ENCODE measurements around the gene ACTR3. TPM values are rescaled to one million over a fixed set of nuclear protein-coding genes. Genes with fewer than 3 reads are reported as not detected.

ACTR3 gene
- total RNA-seq, 1 experiment from 2014 or later, result 340 TPM

GRCh38 chr2:113877711-113878598 lies 11.9 kb upstream of the ACTR3 start:
- Mint-ChIP-seq H3K36me3 (ENCODE audit: insufficient read depth, unreplicated experiment) (peaks cover 15% of the 10 kb centered on the region), H3K27ac (ENCODE audit: unreplicated experiment) (peak overlapping the region; percentile 53), H3K9me3 (ENCODE audit: unreplicated experiment) (peaks cover 10% of the 10 kb centered on the region), H3K4me3 (ENCODE audit: unreplicated experiment) (peak overlapping the region; percentile 50), H3K4me1 (ENCODE audit: low read depth, unreplicated experiment) (peaks cover 34% of the 10 kb centered on the region), H3K27me3 (ENCODE audit: insufficient read depth, unreplicated experiment) (no peaks in the 10 kb centered on the region)
- no peaks in the 10 kb centered on the region for H3K9me3 ChIP-seq
- TF ChIP-seq CTCF (IDR thresholded peaks at IDR 0.05; ENCODE audit: insufficient read depth in 1 of 2, low read depth in 1 of 2, low read length in 1 of 2, severe bottlenecking in 1 of 2, unreplicated experiment in 1 of 2), result no peak
- peaks cover 26% of the 10 kb centered on the region for H3K4me1 ChIP-seq
- H3K36me3 ChIP-seq (ENCODE audit: control insufficient read depth, insufficient read depth, low read length), result no peaks in the 10 kb centered on the region
- ChIA-PET CTCF (interaction anchor here (1.2 kb wide), 1 partner anchor 673 kb away, joined by 3 read pairs; no protein-coding TSS in a partner anchor), POLR2A (interaction anchor here (0.6 to 0.9 kb wide), 2 partner anchors 20 to 121 kb away, joined by 4 to 22 read pairs; partner anchors contain the start of gene SLC35F5)
- H3K4me3 ChIP-seq (ENCODE audit: low read depth, low read length), result no peak overlapping the region
- peak in 1 of 2 experiments; percentile 25 for DNase-seq
- BruUV-seq (replicated peaks), result no TSS peak
- intact Hi-C loops (cut with micrococcal nuclease; ENCODE audit: unreplicated experiment), result loop anchor here (1.0 to 2.0 kb wide), 2 partner anchors 11 to 51 kb away; no protein-coding TSS in a partner anchor
- H3K27me3 ChIP-seq (replicated peaks; ENCODE audit: control insufficient read depth, insufficient read depth, low read length), result no peaks in the 10 kb centered on the region

GRCh38 chr2:113878743-113879142 lies 11.1 kb upstream of the ACTR3 start:
- Mint-ChIP-seq H3K4me3 (ENCODE audit: unreplicated experiment) (no peak overlapping the region), H3K36me3 (ENCODE audit: insufficient read depth, unreplicated experiment) (peaks cover 15% of the 10 kb centered on the region), H3K27ac (ENCODE audit: unreplicated experiment) (peak overlapping the region; percentile 53), H3K4me1 (ENCODE audit: low read depth, unreplicated experiment) (peaks cover 34% of the 10 kb centered on the region), H3K27me3 (ENCODE audit: insufficient read depth, unreplicated experiment) (no peaks in the 10 kb centered on the region), H3K9me3 (ENCODE audit: unreplicated experiment) (peaks cover 7% of the 10 kb centered on the region)
- no peak for TF ChIP-seq CTCF (IDR thresholded peaks at IDR 0.05; ENCODE audit: insufficient read depth in 1 of 2, low read depth in 1 of 2, low read length in 1 of 2, severe bottlenecking in 1 of 2, unreplicated experiment in 1 of 2)
- no peaks in the 10 kb centered on the region for H3K9me3 ChIP-seq
- BruUV-seq (replicated peaks), result no TSS peak
- no peaks in the 10 kb centered on the region for H3K27me3 ChIP-seq (replicated peaks; ENCODE audit: control insufficient read depth, insufficient read depth, low read length)
- H3K36me3 ChIP-seq (ENCODE audit: control insufficient read depth, insufficient read depth, low read length), result no peaks in the 10 kb centered on the region
- intact Hi-C loops (cut with micrococcal nuclease; ENCODE audit: unreplicated experiment), result loop anchor here (2.0 kb wide), 1 partner anchor 52 kb away; no protein-coding TSS in a partner anchor
- DNase-seq, result no peak
- H3K4me3 ChIP-seq (ENCODE audit: low read depth, low read length), result no peak overlapping the region
- ChIA-PET CTCF (interaction anchor here (1.2 kb wide), 1 partner anchor 672 kb away, joined by 3 read pairs; no protein-coding TSS in a partner anchor), POLR2A (no interaction called here)
- H3K4me1 ChIP-seq, result peaks cover 26% of the 10 kb centered on the region

GRCh38 chr2:113879457-113879856 lies 10.4 kb upstream of the ACTR3 start:
- H3K27me3 ChIP-seq (replicated peaks; ENCODE audit: control insufficient read depth, insufficient read depth, low read length), result no peaks in the 10 kb centered on the region
- Mint-ChIP-seq H3K4me3 (ENCODE audit: unreplicated experiment) (no peak overlapping the region), H3K9me3 (ENCODE audit: unreplicated experiment) (no peaks in the 10 kb centered on the region), H3K27ac (ENCODE audit: unreplicated experiment) (no peak overlapping the region), H3K36me3 (ENCODE audit: insufficient read depth, unreplicated experiment) (peaks cover 15% of the 10 kb centered on the region), H3K4me1 (ENCODE audit: low read depth, unreplicated experiment) (peaks cover 28% of the 10 kb centered on the region), H3K27me3 (ENCODE audit: insufficient read depth, unreplicated experiment) (no peaks in the 10 kb centered on the region)
- ChIA-PET POLR2A (no interaction called here), CTCF (interaction anchor here (1.2 kb wide), 1 partner anchor 672 kb away, joined by 3 read pairs; no protein-coding TSS in a partner anchor)
- intact Hi-C loops (cut with micrococcal nuclease; ENCODE audit: unreplicated experiment), result loop anchor here (2.0 kb wide), 1 partner anchor 53 kb away; no protein-coding TSS in a partner anchor
- TF ChIP-seq CTCF (IDR thresholded peaks at IDR 0.05; ENCODE audit: insufficient read depth in 1 of 2, low read depth in 1 of 2, low read length in 1 of 2, severe bottlenecking in 1 of 2, unreplicated experiment in 1 of 2), result no peak
- no TSS peak for BruUV-seq (replicated peaks)
- H3K9me3 ChIP-seq, result no peaks in the 10 kb centered on the region
- no peak overlapping the region for H3K4me3 ChIP-seq (ENCODE audit: low read depth, low read length)
- no peak for DNase-seq
- H3K4me1 ChIP-seq, result peaks cover 26% of the 10 kb centered on the region
- no peaks in the 10 kb centered on the region for H3K36me3 ChIP-seq (ENCODE audit: control insufficient read depth, insufficient read depth, low read length)

All from Caco-2 (cell line).